ENCODE data around the gene CNTN4. TPM values are rescaled to one million over a fixed set of nuclear protein-coding genes. Genes with fewer than 3 reads are reported as not detected.

CNTN4 gene
- total and polyA plus RNA-seq, 2 of the 8 experiments (the other 6 are each of a cell fraction or from before 2014, with no cell fraction given): 0.41 to 2.2 TPM

- H3K4me2 ChIP-seq (ENCODE audit: insufficient read depth in 1 of 2, low read depth in 2 of 2, low read length in 2 of 2): no peak overlapping the region
- H2BK5ac ChIP-seq (ENCODE audit: low read depth, low read length): no peak overlapping the region
- no peak overlapping the region for H3K56ac ChIP-seq (replicated peaks; ENCODE audit: insufficient read length, low read depth, low read length)
- no peak overlapping the region for H4K5ac ChIP-seq (ENCODE audit: insufficient read length, low read depth, low read length)
- H3K27ac ChIP-seq (ENCODE audit: low read depth, low read length): no peak overlapping the region
- no peak overlapping the region for H3K9ac ChIP-seq (replicated peaks in 1 of 4; ENCODE audit: extremely low read depth in 1 of 4, low read depth in 3 of 4, low read length in 3 of 4)
- no peak overlapping the region for H3K4me3 ChIP-seq (ENCODE audit: extremely low read depth in 1 of 4, insufficient read depth in 2 of 4, low read depth in 3 of 4, low read length in 4 of 4)
- H4K20me1 ChIP-seq (replicated peaks in 1 of 2; ENCODE audit: control insufficient read depth in 1 of 2, insufficient read depth in 2 of 2, low read length in 2 of 2): no peaks in the 10 kb centered on the region
- H2AK5ac ChIP-seq (ENCODE audit: low read depth, low read length): no peak overlapping the region
- ChIA-PET POLR2A (ENCODE audit: partially characterized antibody) (no interaction called here), CTCF (ENCODE audit: partially characterized antibody) (interaction anchor here (0.9 kb wide), 1 partner anchor 86 kb away, joined by 3 read pairs; no protein-coding TSS in a partner anchor)
- no peaks in the 10 kb centered on the region for H3K79me2 ChIP-seq (ENCODE audit: control insufficient read depth in 1 of 2, insufficient read depth in 2 of 2, low read length in 2 of 2)
- no peak overlapping the region for H3K23ac ChIP-seq (ENCODE audit: insufficient read length)
- no peak for TF ChIP-seq GTF2F1 (IDR thresholded peaks at IDR 0.05; ENCODE audit: borderline replicate concordance, low read depth, low read length)
- TF ChIP-seq RNF2 (IDR thresholded peaks at IDR 0.05; ENCODE audit: borderline replicate concordance, low read depth, low read length, missing control alignments, poor library complexity, severe bottlenecking): no peak
- no peak for TF ChIP-seq EZH2 (IDR thresholded peaks at IDR 0.05; ENCODE audit: low read depth, low read length, severe bottlenecking)
- no peak for TF ChIP-seq RXRA (IDR thresholded peaks at IDR 0.05; ENCODE audit: insufficient read depth, low read depth, low read length)
- no peak for TF ChIP-seq POU5F1 (IDR thresholded peaks at IDR 0.05; ENCODE audit: low read depth, low read length)
- TF ChIP-seq TAF7 (optimal IDR thresholded peaks at IDR 0.05; ENCODE audit: borderline replicate concordance, low read depth, low read length): no peak
- no peak for TF ChIP-seq KDM4A (IDR thresholded peaks at IDR 0.05; ENCODE audit: low read depth, low read length, severe bottlenecking)
- TF ChIP-seq CREB1 (IDR thresholded peaks at IDR 0.05): no peak
- no peak for TF ChIP-seq SP1 (IDR thresholded peaks at IDR 0.05; ENCODE audit: low read depth, low read length)
- TF ChIP-seq NRF1 (IDR thresholded peaks at IDR 0.05; ENCODE audit: low read depth, low read length): no peak
- TF ChIP-seq, protein P1, sequence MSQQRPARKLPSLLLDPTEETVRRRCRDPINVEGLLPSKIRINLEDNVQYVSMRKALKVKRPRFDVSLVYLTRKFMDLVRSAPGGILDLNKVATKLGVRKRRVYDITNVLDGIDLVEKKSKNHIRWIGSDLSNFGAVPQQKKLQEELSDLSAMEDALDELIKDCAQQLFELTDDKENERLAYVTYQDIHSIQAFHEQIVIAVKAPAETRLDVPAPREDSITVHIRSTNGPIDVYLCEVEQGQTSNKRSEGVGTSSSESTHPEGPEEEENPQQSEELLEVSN (IDR thresholded peaks at IDR 0.05): no peak
- TF ChIP-seq CHD2 (IDR thresholded peaks at IDR 0.05; ENCODE audit: low read length): no peak
- TF ChIP-seq SP4 (IDR thresholded peaks at IDR 0.05; ENCODE audit: low read length): no peak
- no peak for TF ChIP-seq CEBPB (IDR thresholded peaks at IDR 0.05; ENCODE audit: low read depth, low read length)
- no peaks in the 10 kb centered on the region for H3K36me3 ChIP-seq (ENCODE audit: control insufficient read depth in 2 of 4, insufficient read depth in 4 of 4, low read length in 3 of 4)
- FAIRE-seq: no peak
- no peak overlapping the region for H4K91ac ChIP-seq (replicated peaks; ENCODE audit: insufficient read length, low read length)
- H3K14ac ChIP-seq (ENCODE audit: insufficient read length): no peak overlapping the region
- H3K9me3 ChIP-seq (ENCODE audit: insufficient read depth in 2 of 2, low read depth in 1 of 2, low read length in 1 of 2): no peaks in the 10 kb centered on the region
- H2BK15ac ChIP-seq (ENCODE audit: low read length): no peak overlapping the region
- WGBS, 2 experiments (ENCODE audit: extremely low coverage in 1 of 2, insufficient coverage in 1 of 2, insufficient read length in 1 of 2, insufficient replicate concordance in 2 of 2, low coverage in 1 of 2, low lambda C conversion rate in 2 of 2, missing lambda C conversion rate in 1 of 2): 74% methylated on average over 2 of the region's 2 CpGs; no CpG with 5 or more reads in 1 of the 2 experiments
- no peak overlapping the region for H3K18ac ChIP-seq (ENCODE audit: extremely low read depth, low read length)
- no peak overlapping the region for H4K8ac ChIP-seq (ENCODE audit: extremely low read depth, insufficient read depth, low read length)
- H3K27me3 ChIP-seq (replicated peaks in 1 of 4; ENCODE audit: control insufficient read depth in 3 of 4, extremely low read depth in 1 of 4, insufficient read depth in 3 of 4, low read length in 3 of 4): no peaks in the 10 kb centered on the region
- no peaks in the 10 kb centered on the region for H3K79me1 ChIP-seq (ENCODE audit: low read depth, low read length)
- H2BK12ac ChIP-seq (ENCODE audit: low read depth, low read length): no peak overlapping the region
- H2BK120ac ChIP-seq (replicated peaks; ENCODE audit: low read depth, low read length): no peak overlapping the region
- no peaks in the 10 kb centered on the region for H3K23me2 ChIP-seq (ENCODE audit: low read depth, low read length)
- H2BK20ac ChIP-seq (ENCODE audit: low read length): no peak overlapping the region
- no peak overlapping the region for H3K4ac ChIP-seq (replicated peaks; ENCODE audit: insufficient read length, low read depth, low read length)
- no peak overlapping the region for H2AFZ ChIP-seq (ENCODE audit: low read length)
- H3K4me1 ChIP-seq (replicated peaks in 1 of 4; ENCODE audit: control insufficient read depth in 3 of 4, insufficient read depth in 4 of 4, low read length in 3 of 4): no peaks in the 10 kb centered on the region; a peak in 1 of 7 replicates
- no peak for DNase-seq (ENCODE audit: low read depth in 1 of 2, low spot score in 2 of 2)
These were observed 967.7 kb downstream of the CNTN4 start for GRCh38 chr3:3066378-3066777.
